K562 (cell line): ENCODE data around the gene DYNC1H1. TPM values are rescaled to one million over a fixed set of nuclear protein-coding genes. Genes with fewer than 3 reads are reported as not detected.

ENCODE experiments used
- CHD2 ChIP-seq: IDR thresholded peaks from 2 replicates; pipeline ENCODE4 v1.6.1; 2011; ENCODE audit warnings: low read depth, low read length
- MGA ChIP-seq: fragments of 450-650 bp; IDR thresholded peaks from 2 replicates; pipeline ENCODE4 v1.6.1; 2016; ENCODE audit warnings: mild to moderate bottlenecking, moderate library complexity
- RUNX1 ChIP-seq: sonication (generic); IDR thresholded peaks from 2 replicates; pipeline ENCODE4 v1.6.1; 2016; ENCODE audit warnings: antibody characterized with exemption, low read depth
- TEAD4 ChIP-seq, 2 experiments: sonication (generic) in 1 of 2; formaldehyde crosslinking in 1 of 2; IDR thresholded peaks; 2 replicates each; pipeline versions ENCODE4 v1.6.1 to v1.8.0; 2012 to 2022; ENCODE audit warnings: borderline replicate concordance in 1 of 2, inconsistent platforms in 1 of 2, low read length in 1 of 2, mild to moderate bottlenecking in 1 of 2, missing genetic modification reagents in 1 of 2
- ZNF253 ChIP-seq: fragments of 250-450 bp; sonication (Bioruptor Pico); conservative IDR thresholded peaks from 2 replicates; pipeline ENCODE4 v1.6.1; 2021; ENCODE audit warnings: mild to moderate bottlenecking
- polyA plus RNA-seq, 8 experiments: library from polyadenylated mRNA; depleted of rRNA in 4 of 8; stranded (reverse) in 5 of 8; unstranded in 3 of 8; fragments of >200 nt; fragmentation: Nextera tagmentation in 2 of 8; fragmentation: Illumina TruSeq in 1 of 8; extraction: Ambion mirVana in 2 of 8; extraction: Trizol in 1 of 8; gene quantifications; 2 replicates each; pipeline versions ENCODE4 v1.2.1 to v1.2.3, GENCODE V29; 2011 to 2014; ENCODE audit warnings: inconsistent platforms in 1 of 8, missing spikeins in 1 of 8
- total RNA-seq, 7 experiments: library from RNA; depleted of rRNA in 6 of 7; stranded (reverse); fragments of >200 nt in 6 of 7; fragmentation: Illumina TruSeq in 2 of 7; extraction: Trizol in 2 of 7; gene quantifications; 2 replicates each; pipeline versions ENCODE4 v1.2.1 to v1.2.3, GENCODE V29; 2011 to 2021; ENCODE audit warnings: low replicate concordance in 1 of 7
- TF ChIP-seq, protein P1 (sequence below): fragments of 450-650 bp; IDR thresholded peaks from 2 replicates; pipeline ENCODE4 v1.6.1; 2017; ENCODE audit warnings: antibody characterized with exemption, mild to moderate bottlenecking
- TF ChIP-seq, protein P2 (sequence below): fragments of 150-350 bp; conservative IDR thresholded peaks from 2 replicates; pipeline ENCODE4 v1.6.1; 2014; ENCODE audit warnings: low read length

DYNC1H1 gene
- total and polyA plus RNA-seq, 9 of the 15 experiments (the other 6 are each of a cell fraction or from before 2014, with no cell fraction given), result 31.9 to 335 (median 115) TPM

DNA sequence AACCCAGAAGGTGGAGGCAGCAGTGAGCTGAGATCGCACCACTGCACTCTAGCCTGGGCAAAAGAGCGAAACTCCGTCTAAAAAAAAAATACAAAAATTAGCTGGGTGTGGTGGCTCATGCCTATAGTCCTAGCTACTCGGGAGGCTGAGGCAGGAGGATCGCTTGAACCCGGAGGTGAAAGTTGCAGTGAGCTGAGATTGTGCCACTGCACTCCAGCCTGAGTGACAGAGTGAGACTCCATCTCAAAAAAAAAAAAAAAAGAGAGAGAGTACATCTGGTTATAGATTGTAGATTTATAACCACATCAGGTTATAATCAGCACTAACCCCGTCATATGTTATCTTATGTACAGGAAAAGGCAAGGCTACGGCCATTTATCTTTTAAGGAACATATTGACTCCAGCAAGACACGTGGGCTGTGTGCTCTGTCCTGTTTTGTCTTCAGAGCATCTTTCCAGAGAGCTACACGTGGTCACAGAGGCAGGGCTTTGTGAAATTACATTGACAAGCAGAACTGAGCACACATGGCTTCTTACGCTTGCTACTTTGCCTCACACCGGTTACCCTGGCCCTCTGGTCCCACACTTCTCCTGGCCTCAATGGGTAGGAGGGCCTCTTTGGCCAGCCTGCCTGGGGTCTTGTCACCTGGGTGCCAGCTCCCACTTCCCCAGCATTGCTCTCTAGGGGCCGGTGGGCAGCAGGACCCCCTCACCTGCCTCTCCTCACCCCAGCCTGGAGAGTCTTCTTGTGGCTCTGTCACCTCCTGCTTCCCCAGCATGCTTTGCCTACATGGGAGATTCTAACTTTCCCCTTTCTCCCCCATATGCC is 6.8 kb upstream of the DYNC1H1 start (continued):
- TF ChIP-seq, protein P1, sequence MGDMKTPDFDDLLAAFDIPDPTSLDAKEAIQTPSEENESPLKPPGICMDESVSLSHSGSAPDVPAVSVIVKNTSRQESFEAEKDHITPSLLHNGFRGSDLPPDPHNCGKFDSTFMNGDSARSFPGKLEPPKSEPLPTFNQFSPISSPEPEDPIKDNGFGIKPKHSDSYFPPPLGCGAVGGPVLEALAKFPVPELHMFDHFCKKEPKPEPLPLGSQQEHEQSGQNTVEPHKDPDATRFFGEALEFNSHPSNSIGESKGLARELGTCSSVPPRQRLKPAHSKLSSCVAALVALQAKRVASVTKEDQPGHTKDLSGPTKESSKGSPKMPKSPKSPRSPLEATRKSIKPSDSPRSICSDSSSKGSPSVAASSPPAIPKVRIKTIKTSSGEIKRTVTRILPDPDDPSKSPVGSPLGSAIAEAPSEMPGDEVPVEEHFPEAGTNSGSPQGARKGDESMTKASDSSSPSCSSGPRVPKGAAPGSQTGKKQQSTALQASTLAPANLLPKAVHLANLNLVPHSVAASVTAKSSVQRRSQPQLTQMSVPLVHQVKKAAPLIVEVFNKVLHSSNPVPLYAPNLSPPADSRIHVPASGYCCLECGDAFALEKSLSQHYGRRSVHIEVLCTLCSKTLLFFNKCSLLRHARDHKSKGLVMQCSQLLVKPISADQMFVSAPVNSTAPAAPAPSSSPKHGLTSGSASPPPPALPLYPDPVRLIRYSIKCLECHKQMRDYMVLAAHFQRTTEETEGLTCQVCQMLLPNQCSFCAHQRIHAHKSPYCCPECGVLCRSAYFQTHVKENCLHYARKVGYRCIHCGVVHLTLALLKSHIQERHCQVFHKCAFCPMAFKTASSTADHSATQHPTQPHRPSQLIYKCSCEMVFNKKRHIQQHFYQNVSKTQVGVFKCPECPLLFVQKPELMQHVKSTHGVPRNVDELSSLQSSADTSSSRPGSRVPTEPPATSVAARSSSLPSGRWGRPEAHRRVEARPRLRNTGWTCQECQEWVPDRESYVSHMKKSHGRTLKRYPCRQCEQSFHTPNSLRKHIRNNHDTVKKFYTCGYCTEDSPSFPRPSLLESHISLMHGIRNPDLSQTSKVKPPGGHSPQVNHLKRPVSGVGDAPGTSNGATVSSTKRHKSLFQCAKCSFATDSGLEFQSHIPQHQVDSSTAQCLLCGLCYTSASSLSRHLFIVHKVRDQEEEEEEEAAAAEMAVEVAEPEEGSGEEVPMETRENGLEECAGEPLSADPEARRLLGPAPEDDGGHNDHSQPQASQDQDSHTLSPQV, result 0 out of 2 replicates have a peak, but pooled peaks have one; percentile 36
- TF ChIP-seq MGA (peak; percentile 44; the same call in 1 of the 2 replicates), RUNX1 (no peak), TEAD4 (IDR thresholded peaks at IDR 0.05; ENCODE audit: low read length) (peak; percentile 47; the same call in 1 of the 2 replicates), TEAD4 (CRISPR knock-in tag; IDR thresholded peaks at IDR 0.05; ENCODE audit: borderline replicate concordance) (no peak), CHD2 (no peak), ZNF253 (CRISPR knock-in tag) (no peak)
- TF ChIP-seq, protein P2, sequence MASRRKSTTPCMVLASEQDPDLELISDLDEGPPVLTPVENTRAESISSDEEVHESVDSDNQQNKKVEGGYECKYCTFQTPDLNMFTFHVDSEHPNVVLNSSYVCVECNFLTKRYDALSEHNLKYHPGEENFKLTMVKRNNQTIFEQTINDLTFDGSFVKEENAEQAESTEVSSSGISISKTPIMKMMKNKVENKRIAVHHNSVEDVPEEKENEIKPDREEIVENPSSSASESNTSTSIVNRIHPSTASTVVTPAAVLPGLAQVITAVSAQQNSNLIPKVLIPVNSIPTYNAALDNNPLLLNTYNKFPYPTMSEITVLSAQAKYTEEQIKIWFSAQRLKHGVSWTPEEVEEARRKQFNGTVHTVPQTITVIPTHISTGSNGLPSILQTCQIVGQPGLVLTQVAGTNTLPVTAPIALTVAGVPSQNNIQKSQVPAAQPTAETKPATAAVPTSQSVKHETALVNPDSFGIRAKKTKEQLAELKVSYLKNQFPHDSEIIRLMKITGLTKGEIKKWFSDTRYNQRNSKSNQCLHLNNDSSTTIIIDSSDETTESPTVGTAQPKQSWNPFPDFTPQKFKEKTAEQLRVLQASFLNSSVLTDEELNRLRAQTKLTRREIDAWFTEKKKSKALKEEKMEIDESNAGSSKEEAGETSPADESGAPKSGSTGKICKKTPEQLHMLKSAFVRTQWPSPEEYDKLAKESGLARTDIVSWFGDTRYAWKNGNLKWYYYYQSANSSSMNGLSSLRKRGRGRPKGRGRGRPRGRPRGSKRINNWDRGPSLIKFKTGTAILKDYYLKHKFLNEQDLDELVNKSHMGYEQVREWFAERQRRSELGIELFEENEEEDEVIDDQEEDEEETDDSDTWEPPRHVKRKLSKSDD, result no peak
